Pericardium fibroblast (primary cell): ENCODE measurements around the gene VDR. TPM values are rescaled to one million over a fixed set of nuclear protein-coding genes. Genes with fewer than 3 reads are reported as not detected.

Experiments
- total RNA-seq: library from RNA; depleted of rRNA; stranded (reverse); fragments of >200 nt; gene quantifications from 2 replicates; pipeline ENCODE4 v1.2.3, GENCODE V29; 2015

Gene VDR
- total RNA-seq, result 6.4 and 9.1 TPM in 2 replicates

DNA sequence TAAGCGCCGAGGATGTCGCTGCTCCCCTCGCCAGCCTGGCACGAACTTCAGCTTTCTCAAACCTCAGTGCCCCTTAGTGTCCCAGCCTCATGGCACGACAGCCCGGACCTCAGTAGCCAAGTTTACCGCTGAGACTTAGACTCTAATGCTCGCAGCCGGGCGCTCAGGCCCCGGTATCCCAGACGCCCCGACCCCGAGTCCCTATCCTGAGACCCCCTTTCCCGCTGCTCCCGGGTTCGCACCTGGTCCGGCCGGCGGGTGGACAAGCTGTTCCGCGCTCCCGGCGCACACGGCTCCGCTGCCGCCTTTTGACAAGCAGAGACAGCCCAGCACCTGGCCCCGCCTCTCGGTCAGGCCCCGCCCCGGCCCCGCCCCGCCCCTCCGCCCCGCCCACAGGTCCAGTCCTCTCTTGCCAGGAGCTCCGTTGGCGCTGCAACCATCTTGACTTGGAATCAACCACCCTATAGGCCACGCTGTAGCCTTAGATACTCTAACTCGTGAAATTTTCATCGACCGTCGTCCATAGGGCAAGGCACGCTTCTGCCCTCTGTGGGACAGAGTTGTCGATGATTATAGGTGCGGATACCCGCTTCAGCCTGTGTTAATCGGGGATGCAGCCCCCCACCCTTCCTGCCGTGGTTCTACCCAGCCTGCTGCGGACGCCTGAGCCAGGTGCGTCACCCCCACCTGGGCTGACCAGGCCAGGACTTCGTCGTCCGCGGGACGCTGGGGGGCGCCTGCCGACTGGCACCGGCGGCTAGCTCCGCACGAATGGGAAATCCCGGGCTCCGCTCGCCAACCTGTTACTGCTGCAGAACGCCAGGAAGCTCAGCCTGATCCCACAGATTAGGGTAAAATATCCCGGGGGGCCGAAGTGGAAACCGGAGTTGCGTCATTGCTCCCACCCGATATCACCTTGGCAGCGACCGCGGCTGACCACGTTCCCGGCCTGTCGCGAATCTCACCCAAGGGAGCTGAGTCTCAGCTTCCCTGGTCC is at the start of gene VDR:
VDR (minus strand) TSS at position 282 of the 997 bp plus-strand sequence. CDS start 25,881 bp downstream, outside the sequence.

DNA sequence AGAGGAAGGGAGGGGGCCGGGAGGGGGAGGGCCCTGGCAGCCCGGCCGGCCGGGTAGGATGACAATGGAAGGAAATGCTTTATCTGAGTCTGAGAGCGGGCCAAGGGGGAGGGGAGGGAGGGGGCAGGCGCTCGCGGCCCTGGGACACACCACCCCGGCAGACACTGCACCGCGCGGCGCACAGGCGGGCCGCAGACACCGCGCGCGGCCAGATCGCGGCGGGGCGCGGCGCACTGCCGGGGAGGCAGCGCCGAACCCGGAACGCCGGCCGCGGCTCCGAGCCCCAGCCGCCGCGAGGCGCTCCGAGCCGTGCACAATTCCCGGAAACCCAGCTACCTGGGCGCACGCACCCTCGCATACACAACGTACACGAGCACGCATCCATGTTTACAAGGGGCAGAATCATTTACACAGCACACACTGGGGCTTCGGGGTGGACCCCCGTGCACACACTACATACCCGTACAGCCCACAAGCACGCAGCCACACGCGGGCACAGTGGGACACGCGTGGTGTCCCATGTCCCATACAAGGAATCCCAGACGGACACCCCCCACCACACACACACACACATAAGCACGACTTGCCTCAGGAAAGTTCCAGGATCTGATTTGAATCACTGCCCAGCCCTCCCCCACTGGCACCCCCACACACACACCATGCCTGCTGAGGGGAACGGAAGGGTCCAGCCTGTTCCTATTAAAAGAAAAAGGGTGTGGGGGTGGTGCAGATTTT is 84.7 kb downstream of the VDR start, which contains the start of gene HDAC7:
HDAC7 (minus strand) TSS at position 8 of the 735 bp plus-strand sequence. CDS start 118 bp downstream, outside the sequence.

Other genes with a start within 250 kb of the VDR start
- gene RPAP3, start 199.0 kb downstream of the VDR start, total RNA-seq, result 10.5 and 12.6 TPM in 2 replicates
- not detected in 2 replicates for gene ENDOU, start 179.5 kb downstream of the VDR start, total RNA-seq
- 1.5 and 4.8 TPM in 2 replicates for gene RAPGEF3, start 146.1 kb downstream of the VDR start, total RNA-seq
- 15.9 and 23.2 TPM in 2 replicates for gene SLC48A1, start 131.8 kb downstream of the VDR start, total RNA-seq
- 93.9 and 110 TPM in 2 replicates for gene HDAC7, start 85.1 kb downstream of the VDR start, total RNA-seq
- gene TMEM106C, start 58.6 kb upstream of the VDR start, total RNA-seq, result 19.7 and 20.9 TPM in 2 replicates
- under 0.01 TPM in 1 of 2 replicates, not detected in the other for gene COL2A1, start 99.5 kb upstream of the VDR start, total RNA-seq
- 9.7 and 11.8 TPM in 2 replicates for gene SENP1, start 201.1 kb upstream of the VDR start, total RNA-seq
- gene PFKM, start 214.4 kb upstream of the VDR start, total RNA-seq, result 33.6 and 52.3 TPM in 2 replicates